Neural cell (in vitro differentiated cells): ENCODE results near the gene ZFR. TPM values are rescaled to one million over a fixed set of nuclear protein-coding genes. Genes with fewer than 3 reads are reported as not detected.

Source experiments
- H2AFZ ChIP-seq: fragments of 200-600, 300-800 bp; sonication (generic), shearing (Covaris generic); 2 replicates; pipeline ENCODE4 v1.6.0; 2014; ENCODE audit warnings: low read depth, mild to moderate bottlenecking, antibody characterized with exemption, low read length, moderate library complexity
- H3F3A ChIP-seq: fragments of 200-600 bp; shearing (Covaris generic); 2 replicates; pipeline ENCODE4 v1.6.1; 2016; ENCODE audit warnings: mild to moderate bottlenecking, moderate library complexity, mixed read lengths, antibody characterized with exemption, low read length; ENCODE audit not compliant: insufficient read depth, poor library complexity, severe bottlenecking
- H3K27ac ChIP-seq: fragments of 200-600, 300-800 bp; sonication (generic), shearing (Covaris generic); 2 replicates; pipeline ENCODE4 v1.5.1; 2014; ENCODE audit warnings: mild to moderate bottlenecking, low read length, moderate library complexity
- H3K27me3 ChIP-seq: fragments of 300-800, 200-600 bp; sonication (generic), shearing (Covaris generic); 2 replicates; pipeline ENCODE4 v1.6.0; 2014; ENCODE audit warnings: mild to moderate bottlenecking, low read depth, low read length, moderate library complexity; ENCODE audit not compliant: insufficient read depth
- H3K36me3 ChIP-seq: fragments of 300-800, 200-600 bp; sonication (generic), shearing (Covaris generic); 2 replicates; pipeline ENCODE4 v1.5.1; 2014; ENCODE audit warnings: mild to moderate bottlenecking, antibody characterized with exemption, low read length, moderate library complexity; ENCODE audit not compliant: insufficient read depth
- H3K4me2 ChIP-seq: fragments of 300-800, 200-600 bp; sonication (generic), shearing (Covaris generic); 2 replicates; pipeline ENCODE4 v1.6.0; 2014; ENCODE audit warnings: mild to moderate bottlenecking, low read length
- H3K4me3 ChIP-seq: fragments of 300-800, 200-600 bp; sonication (generic), shearing (Covaris generic); 2 replicates; pipeline ENCODE4 v1.5.1; 2014; ENCODE audit warnings: mild to moderate bottlenecking, low read length, moderate library complexity
- H3K79me2 ChIP-seq: fragments of 200-600 bp; shearing (Covaris generic); replicated peaks from 2 replicates; pipeline ENCODE4 v1.6.0; 2014; ENCODE audit warnings: mild to moderate bottlenecking, low read length, moderate library complexity; ENCODE audit not compliant: insufficient read depth
- H3K9ac ChIP-seq: fragments of 300-800, 200-600 bp; sonication (generic), shearing (Covaris generic); 2 replicates; pipeline ENCODE4 v1.6.1; 2016; ENCODE audit warnings: mild to moderate bottlenecking, low read length, mixed read lengths
- H3K9me2 ChIP-seq: fragments of 200-600 bp; shearing (Covaris generic); 2 replicates; pipeline ENCODE4 v1.6.1; 2016; ENCODE audit warnings: mild to moderate bottlenecking, low read length, mixed read lengths; ENCODE audit not compliant: insufficient read depth
- H3K9me3 ChIP-seq: fragments of 200-600, 300-800 bp; sonication (generic), shearing (Covaris generic); 2 replicates; pipeline ENCODE4 v1.6.1; 2016; ENCODE audit warnings: mild to moderate bottlenecking, mixed run types, low read length, moderate library complexity, mixed read lengths
- H4K20me1 ChIP-seq: fragments of 200-600 bp; shearing (Covaris generic); 2 replicates; pipeline ENCODE4 v1.6.1; 2016; ENCODE audit warnings: mild to moderate bottlenecking, mixed run types; ENCODE audit not compliant: insufficient read depth
- CTCF ChIP-seq: fragments of 450-650 bp; IDR thresholded peaks from 2 replicates; pipeline ENCODE4 v1.5.1; 2014; ENCODE audit warnings: antibody characterized with exemption, mild to moderate bottlenecking, moderate library complexity; ENCODE audit not compliant: poor library complexity, severe bottlenecking
- EP300 ChIP-seq: fragments of 450-650 bp; conservative IDR thresholded peaks from 2 replicates; pipeline ENCODE4 v1.6.1; 2014; ENCODE audit warnings: antibody characterized with exemption, mild to moderate bottlenecking, moderate library complexity; ENCODE audit not compliant: poor library complexity, severe bottlenecking
- EZH2 ChIP-seq: fragments of 200-600, 300-800 bp; shearing (Covaris generic), sonication (generic); IDR thresholded peaks from 2 replicates; pipeline ENCODE4 v1.6.1; 2014; ENCODE audit warnings: antibody characterized with exemption, low read length, borderline replicate concordance, mild to moderate bottlenecking; ENCODE audit not compliant: insufficient read depth, poor library complexity, severe bottlenecking
- MXI1 ChIP-seq: fragments of 450-650 bp; conservative IDR thresholded peaks from 2 replicates; pipeline ENCODE4 v1.6.1; 2014; ENCODE audit warnings: antibody characterized with exemption, mild to moderate bottlenecking; ENCODE audit not compliant: poor library complexity, severe bottlenecking
- POLR2AphosphoS5 ChIP-seq: IDR thresholded peaks from 2 replicates; pipeline ENCODE4 v1.6.1; 2012
- RAD21 ChIP-seq: fragments of 450-650 bp; conservative IDR thresholded peaks from 2 replicates; pipeline ENCODE4 v1.6.1; 2014; ENCODE audit warnings: antibody characterized with exemption, mild to moderate bottlenecking, moderate library complexity
- REST ChIP-seq: IDR thresholded peaks from 2 replicates; pipeline ENCODE4 v1.6.1; 2012; ENCODE audit warnings: borderline replicate concordance
- SMC3 ChIP-seq: fragments of 450-650 bp; conservative IDR thresholded peaks from 2 replicates; pipeline ENCODE4 v1.6.1; 2014; ENCODE audit warnings: antibody characterized with exemption, mild to moderate bottlenecking, moderate library complexity; ENCODE audit not compliant: poor library complexity
- TAF1 ChIP-seq: IDR thresholded peaks from 2 replicates; pipeline ENCODE4 v1.6.1; 2012; ENCODE audit warnings: low read depth
- polyA plus RNA-seq: library from polyadenylated mRNA; depleted of rRNA; stranded (reverse); fragments of >200 nt; gene quantifications from 2 replicates; pipeline ENCODE4 v1.2.3, GENCODE V29; 2014

Gene ZFR
- polyA plus RNA-seq, 1 donor from 2014 or later = 141 TPM

- Histone ChIP-seq H3F3A (no peaks in the 10 kb centered on the region), H3K79me2 (peaks cover 44% of the 10 kb centered on the region), H3K9me3 (no peaks in the 10 kb centered on the region), H3K36me3 (peaks cover 8% of the 10 kb centered on the region), H3K4me2 (no peak overlapping the region), H2AFZ (no peak overlapping the region), H3K9ac (no peak overlapping the region), H3K9me2 (no peaks in the 10 kb centered on the region), H3K27me3 (no peaks in the 10 kb centered on the region), H4K20me1 (no peaks in the 10 kb centered on the region), H3K4me3 (no peak overlapping the region), H3K27ac (no peak overlapping the region)
- TF ChIP-seq TAF1 (no peak), CTCF (no peak), SMC3 (no peak), REST (no peak), EZH2 (no peak), EP300 (no peak), MXI1 (no peak), POLR2AphosphoS5 (no peak)
These were observed 24.7 kb downstream of the ZFR start for GRCh38 chr5:32419791-32420190.

GRCh38 chr5:32413466-32414263 lies 30.9 kb downstream of the ZFR start:
- no peaks in the 10 kb centered on the region for H3K9me2 ChIP-seq
- H3K27ac ChIP-seq = no peak overlapping the region
- no peaks in the 10 kb centered on the region for H3K27me3 ChIP-seq
- peaks cover 5% of the 10 kb centered on the region for H3K79me2 ChIP-seq
- no peak overlapping the region for H3K9ac ChIP-seq
- TF ChIP-seq POLR2AphosphoS5 (no peak), EP300 (no peak), SMC3 (no peak), MXI1 (no peak), CTCF (no peak), TAF1 (no peak), EZH2 (no peak), REST (no peak), RAD21 (no peak)
- no peaks in the 10 kb centered on the region for H4K20me1 ChIP-seq
- no peaks in the 10 kb centered on the region for H3K9me3 ChIP-seq
- no peaks in the 10 kb centered on the region for H3F3A ChIP-seq
- no peak overlapping the region for H2AFZ ChIP-seq
- H3K4me2 ChIP-seq = no peak overlapping the region
- H3K4me3 ChIP-seq = no peak overlapping the region
- peaks cover 18% of the 10 kb centered on the region for H3K36me3 ChIP-seq
